ENCODE measurements around the gene CSRNP2. TPM values are rescaled to one million over a fixed set of nuclear protein-coding genes. Genes with fewer than 3 reads are reported as not detected.

CSRNP2 gene
- total RNA-seq, 1 donor from 2014 or later, result 48.3 TPM

- Mint-ChIP-seq H3K4me3 (ENCODE audit: unreplicated experiment) (no peak overlapping the region), H3K4me1 (ENCODE audit: low read depth) (peaks cover 7% of the 10 kb centered on the region), H3K27me3 (ENCODE audit: low read depth) (no peaks in the 10 kb centered on the region), H3K36me3 (ENCODE audit: low read depth) (peaks cover 17% of the 10 kb centered on the region), H3K9me3 (ENCODE audit: low read depth) (no peaks in the 10 kb centered on the region), H3K27ac (ENCODE audit: unreplicated experiment) (no peak overlapping the region)
- no peak for DNase-seq (ENCODE audit: low spot score)
- TF ChIP-seq CTCF (IDR thresholded peaks at IDR 0.05), result no peak
Measured at GRCh38 chr12:51056242-51056641, 27.2 kb downstream of the CSRNP2 start.

GRCh38 chr12:51055060-51055459 is 28.3 kb downstream of the CSRNP2 start:
- no peak overlapping the region for H3K27ac Mint-ChIP-seq (ENCODE audit: unreplicated experiment)
- H3K27me3 Mint-ChIP-seq (ENCODE audit: low read depth), result no peaks in the 10 kb centered on the region
- no peak overlapping the region for H3K4me3 Mint-ChIP-seq (ENCODE audit: unreplicated experiment)
- no peak for TF ChIP-seq CTCF (IDR thresholded peaks at IDR 0.05)
- DNase-seq (ENCODE audit: low spot score), result no peak
- H3K4me1 Mint-ChIP-seq (ENCODE audit: low read depth), result peaks cover 7% of the 10 kb centered on the region
- peaks cover 15% of the 10 kb centered on the region for H3K36me3 Mint-ChIP-seq (ENCODE audit: low read depth)
- H3K9me3 Mint-ChIP-seq (ENCODE audit: low read depth), result no peaks in the 10 kb centered on the region

- H3K27me3 Mint-ChIP-seq (ENCODE audit: low read depth), result no peaks in the 10 kb centered on the region
- H3K36me3 Mint-ChIP-seq (ENCODE audit: low read depth), result peaks cover 9% of the 10 kb centered on the region
- peaks cover 31% of the 10 kb centered on the region for H3K4me1 Mint-ChIP-seq (ENCODE audit: low read depth)
- H3K27ac Mint-ChIP-seq (ENCODE audit: unreplicated experiment), result no peak overlapping the region
- no peaks in the 10 kb centered on the region for H3K9me3 Mint-ChIP-seq (ENCODE audit: low read depth)
- DNase-seq (ENCODE audit: low spot score), result no peak
- no peak for TF ChIP-seq CTCF (IDR thresholded peaks at IDR 0.05)
- H3K4me3 Mint-ChIP-seq (ENCODE audit: unreplicated experiment), result no peak overlapping the region
Measured at GRCh38 chr12:51051787-51052186, 31.6 kb downstream of the CSRNP2 start.

- Mint-ChIP-seq H3K4me1 (ENCODE audit: low read depth) (peaks cover 34% of the 10 kb centered on the region), H3K27ac (ENCODE audit: unreplicated experiment) (no peak overlapping the region), H3K9me3 (ENCODE audit: low read depth) (no peaks in the 10 kb centered on the region), H3K27me3 (ENCODE audit: low read depth) (no peaks in the 10 kb centered on the region), H3K36me3 (ENCODE audit: low read depth) (peaks cover 6% of the 10 kb centered on the region), H3K4me3 (ENCODE audit: unreplicated experiment) (peak overlapping the region; percentile 12)
- no peak for DNase-seq (ENCODE audit: low spot score)
- no peak for TF ChIP-seq CTCF (IDR thresholded peaks at IDR 0.05)
Measured at GRCh38 chr12:51049525-51049924, 33.9 kb downstream of the CSRNP2 start.

GRCh38 chr12:51048661-51049251 is 34.6 kb downstream of the CSRNP2 start:
- no peak for TF ChIP-seq CTCF (IDR thresholded peaks at IDR 0.05)
- H3K4me3 Mint-ChIP-seq (ENCODE audit: unreplicated experiment), result peak overlapping the region; percentile 91
- DNase-seq (ENCODE audit: low spot score), result no peak
- no peaks in the 10 kb centered on the region for H3K9me3 Mint-ChIP-seq (ENCODE audit: low read depth)
- no peaks in the 10 kb centered on the region for H3K27me3 Mint-ChIP-seq (ENCODE audit: low read depth)
- peaks cover 6% of the 10 kb centered on the region for H3K36me3 Mint-ChIP-seq (ENCODE audit: low read depth)
- peak overlapping the region; percentile 89 for H3K27ac Mint-ChIP-seq (ENCODE audit: unreplicated experiment)
- peaks cover 34% of the 10 kb centered on the region for H3K4me1 Mint-ChIP-seq (ENCODE audit: low read depth)

Data from chondrocyte (in vitro differentiated cells).